Neural cell (in vitro differentiated cells): ENCODE measurements around the gene VSTM4.

ENCODE experiments used
- TAF1 ChIP-seq: IDR thresholded peaks from 2 replicates; pipeline ENCODE4 v1.6.1; 2012; ENCODE audit warnings: low read depth
- TF ChIP-seq, protein P1 (sequence below): fragments of 450-650 bp; IDR thresholded peaks from 2 replicates; pipeline ENCODE4 v1.5.1; 2014; ENCODE audit warnings: antibody characterized with exemption, mild to moderate bottlenecking, moderate library complexity; ENCODE audit not compliant: poor library complexity, severe bottlenecking

DNA sequence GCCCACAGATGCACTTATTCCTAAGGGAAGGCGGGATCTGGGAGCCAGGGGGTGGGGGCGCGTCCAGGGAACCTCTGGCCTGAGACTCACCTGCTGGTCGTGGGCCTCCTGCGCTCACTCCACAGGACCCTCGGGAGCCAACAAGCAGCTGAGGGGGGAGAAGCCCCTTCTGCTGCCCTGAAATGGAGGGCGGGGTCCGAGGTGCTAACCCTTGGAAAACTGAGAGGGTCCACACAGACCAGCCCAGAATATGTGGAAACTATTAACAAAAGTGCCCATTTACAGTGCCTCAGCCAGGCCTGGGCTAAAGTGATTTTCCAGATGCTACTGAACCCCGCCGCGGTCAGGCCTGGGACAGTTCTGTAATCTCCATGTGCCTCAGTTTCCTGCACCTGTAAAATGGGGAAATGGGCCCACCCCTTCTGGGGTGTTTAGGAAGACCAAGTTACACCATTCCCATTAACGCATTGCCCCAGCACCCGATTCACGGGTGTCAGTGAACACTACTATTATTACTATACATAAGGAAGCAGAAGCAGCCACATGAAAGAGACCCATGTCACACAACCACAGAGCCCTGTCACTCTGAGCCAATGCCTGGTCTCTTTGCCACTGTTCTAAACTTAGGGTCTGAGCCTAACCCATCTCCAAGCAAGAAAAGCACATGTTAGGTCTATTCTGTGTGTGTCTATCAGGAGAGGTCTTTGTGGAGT, 630 bp upstream of the VSTM4 start:
- TF ChIP-seq, protein P1, sequence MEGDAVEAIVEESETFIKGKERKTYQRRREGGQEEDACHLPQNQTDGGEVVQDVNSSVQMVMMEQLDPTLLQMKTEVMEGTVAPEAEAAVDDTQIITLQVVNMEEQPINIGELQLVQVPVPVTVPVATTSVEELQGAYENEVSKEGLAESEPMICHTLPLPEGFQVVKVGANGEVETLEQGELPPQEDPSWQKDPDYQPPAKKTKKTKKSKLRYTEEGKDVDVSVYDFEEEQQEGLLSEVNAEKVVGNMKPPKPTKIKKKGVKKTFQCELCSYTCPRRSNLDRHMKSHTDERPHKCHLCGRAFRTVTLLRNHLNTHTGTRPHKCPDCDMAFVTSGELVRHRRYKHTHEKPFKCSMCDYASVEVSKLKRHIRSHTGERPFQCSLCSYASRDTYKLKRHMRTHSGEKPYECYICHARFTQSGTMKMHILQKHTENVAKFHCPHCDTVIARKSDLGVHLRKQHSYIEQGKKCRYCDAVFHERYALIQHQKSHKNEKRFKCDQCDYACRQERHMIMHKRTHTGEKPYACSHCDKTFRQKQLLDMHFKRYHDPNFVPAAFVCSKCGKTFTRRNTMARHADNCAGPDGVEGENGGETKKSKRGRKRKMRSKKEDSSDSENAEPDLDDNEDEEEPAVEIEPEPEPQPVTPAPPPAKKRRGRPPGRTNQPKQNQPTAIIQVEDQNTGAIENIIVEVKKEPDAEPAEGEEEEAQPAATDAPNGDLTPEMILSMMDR, result no peak
- no peak for TF ChIP-seq TAF1
